IMR-90 (cell line): Measurements from ENCODE around the gene COG7. TPM values are rescaled to one million over a fixed set of nuclear protein-coding genes. Genes with fewer than 3 reads are reported as not detected.
A peak's percentile ranks its signal among the peaks of the same experiment; 100 is the strongest.

Experiments
- ATAC-seq: fragments of 200-7000 bp; cut with Tn5 transposase; 2 replicates; pipeline ENCODE4 v1.9.1; 2020; ENCODE audit warnings: low read depth, mild to moderate bottlenecking, moderate library complexity
- BruUV-seq: library from RNA; stranded (reverse); fragments of 400-500 nt; replicated peaks from 2 replicates; lab custom pipeline; 2021; lab: Mats Ljungman, UMichigan
- CTCF ChIA-PET: fragments of 300-600 bp; formaldehyde crosslinking; extraction: SDS; loops from one replicate; lab custom pipeline; 2021; ENCODE audit warnings: antibody characterized with exemption; lab: Yijun Ruan, JAX
- POLR2A ChIA-PET: fragments of 300-600 bp; sonication (Branson Sonifier 250); formaldehyde crosslinking; loops from one replicate; lab custom pipeline; 2022; ENCODE audit warnings: antibody characterized with exemption; ENCODE audit not compliant: unreplicated experiment; lab: Charles Lee
- DNase-seq: peaks from one replicate; pipeline ENCODE4 v3.0.0; 2013
- H2AFZ ChIP-seq: replicated peaks from 2 replicates; pipeline ENCODE3; 2013; ENCODE audit warnings: low read length, mild to moderate bottlenecking; ENCODE audit not compliant: poor library complexity
- H2AK5ac ChIP-seq: 2 replicates; pipeline ENCODE4 v1.6.1; 2013; ENCODE audit warnings: low read depth, low read length, inconsistent platforms
- H2AK9ac ChIP-seq: replicated peaks from 2 replicates; pipeline ENCODE3; 2013; ENCODE audit warnings: mild to moderate bottlenecking, low read depth, low read length, moderate library complexity; ENCODE audit not compliant: poor library complexity
- H2BK120ac ChIP-seq: 2 replicates; pipeline ENCODE4 v1.6.1; 2013; ENCODE audit warnings: low read depth, low read length, inconsistent platforms
- H2BK15ac ChIP-seq: 3 replicates; pipeline ENCODE4 v1.6.1; 2013; ENCODE audit warnings: low read depth, low read length, inconsistent platforms
- H2BK20ac ChIP-seq: 2 replicates; pipeline ENCODE4 v1.6.1; 2013; ENCODE audit warnings: low read depth, mild to moderate bottlenecking, inconsistent platforms, low read length, moderate library complexity
- H2BK5ac ChIP-seq: 2 replicates; pipeline ENCODE4 v1.6.1; 2013; ENCODE audit warnings: mild to moderate bottlenecking, low read depth, low read length, inconsistent platforms; ENCODE audit not compliant: poor library complexity, severe bottlenecking
- H3K14ac ChIP-seq: replicated peaks from 2 replicates; pipeline ENCODE4 v1.6.1; 2013; ENCODE audit warnings: low read depth, low read length, inconsistent platforms
- H3K18ac ChIP-seq: 2 replicates; pipeline ENCODE4 v1.6.1; 2013; ENCODE audit warnings: low read depth, low read length, control low read depth
- H3K23ac ChIP-seq: 2 replicates; pipeline ENCODE4 v1.6.1; 2013; ENCODE audit warnings: low read depth, low read length, inconsistent platforms
- H3K27ac ChIP-seq: 2 replicates; pipeline ENCODE4 v1.5.1; 2013; ENCODE audit warnings: mild to moderate bottlenecking, control low read depth, low read length; ENCODE audit not compliant: insufficient read depth
- H3K27me3 ChIP-seq: 2 replicates; pipeline ENCODE4 v1.6.1; 2013; ENCODE audit warnings: low read length; ENCODE audit not compliant: control insufficient read depth, insufficient read depth
- H3K36me3 ChIP-seq: 2 replicates; pipeline ENCODE4 v1.6.1; 2013; ENCODE audit warnings: low read length, mixed read lengths; ENCODE audit not compliant: control insufficient read depth, insufficient read depth
- H3K4ac ChIP-seq: 2 replicates; pipeline ENCODE4 v1.6.1; 2013; ENCODE audit warnings: low read depth, low read length, inconsistent platforms
- H3K4me1 ChIP-seq: 2 replicates; pipeline ENCODE4 v1.6.1; 2013; ENCODE audit warnings: low read length, mixed read lengths; ENCODE audit not compliant: control insufficient read depth, insufficient read depth
- H3K4me2 ChIP-seq: 2 replicates; pipeline ENCODE4 v1.6.1; 2013; ENCODE audit warnings: low read depth, mild to moderate bottlenecking, control low read depth, low read length, moderate library complexity
- H3K4me3 ChIP-seq: 2 replicates; pipeline ENCODE4 v1.5.1; 2013; ENCODE audit warnings: low read depth, mild to moderate bottlenecking, control low read depth, low read length, moderate library complexity; ENCODE audit not compliant: insufficient read depth
- H3K56ac ChIP-seq: 2 replicates; pipeline ENCODE4 v1.6.1; 2013; ENCODE audit warnings: low read length, inconsistent platforms; ENCODE audit not compliant: insufficient read depth; ENCODE audit errors: extremely low read depth
- H3K79me1 ChIP-seq, 2 experiments: 2 replicates each; pipeline ENCODE4 v1.6.1; 2013; ENCODE audit warnings: low read length in 2 of 2, inconsistent platforms in 1 of 2, low read depth in 1 of 2
- H3K9ac ChIP-seq: 2 replicates; pipeline ENCODE4 v1.6.1; 2013; ENCODE audit warnings: low read depth, low read length, control low read depth
- H3K9me1 ChIP-seq: 2 replicates; pipeline ENCODE4 v1.6.1; 2013; ENCODE audit warnings: low read length, inconsistent platforms; ENCODE audit not compliant: insufficient read depth
- H3K9me3 ChIP-seq: 2 replicates; pipeline ENCODE4 v1.6.1; 2013; ENCODE audit warnings: low read length; ENCODE audit not compliant: control insufficient read depth, insufficient read depth
- H4K20me1 ChIP-seq: 2 replicates; pipeline ENCODE4 v1.6.1; 2013; ENCODE audit warnings: low read length, inconsistent platforms; ENCODE audit not compliant: insufficient read depth
- H4K5ac ChIP-seq: 2 replicates; pipeline ENCODE4 v1.6.1; 2013; ENCODE audit warnings: mild to moderate bottlenecking, low read depth, low read length, control low read depth
- H4K8ac ChIP-seq, 2 experiments: 2 replicates each; pipeline ENCODE4 v1.6.1; 2013; ENCODE audit warnings: low read depth in 2 of 2, low read length in 2 of 2, control low read depth in 1 of 2, inconsistent platforms in 1 of 2
- H4K91ac ChIP-seq: 2 replicates; pipeline ENCODE4 v1.6.1; 2013; ENCODE audit warnings: low read depth, low read length, inconsistent platforms; ENCODE audit not compliant: insufficient read depth
- BHLHE40 ChIP-seq: fragments of 150-350 bp; IDR thresholded peaks from 2 replicates; pipeline ENCODE4 v1.6.1; 2016; ENCODE audit warnings: mild to moderate bottlenecking, low read depth, low read length
- CEBPB ChIP-seq: IDR thresholded peaks from 2 replicates; pipeline ENCODE4 v1.6.1; 2012; ENCODE audit warnings: low read depth, low read length, improper control_type of control experiment
- CHD1 ChIP-seq: IDR thresholded peaks from 2 replicates; pipeline ENCODE4 v1.6.1; 2012; ENCODE audit warnings: low read depth, low read length, improper control_type of control experiment
- CTCF ChIP-seq: conservative IDR thresholded peaks from 2 replicates; pipeline ENCODE4 v1.5.1; 2012; ENCODE audit warnings: mild to moderate bottlenecking, low read depth, low read length, improper control_type of control experiment
- ELK1 ChIP-seq: fragments of 150-350 bp; IDR thresholded peaks from 2 replicates; pipeline ENCODE4 v1.6.1; 2016; ENCODE audit warnings: low read depth, mild to moderate bottlenecking, low read length, moderate library complexity, borderline replicate concordance
- MAZ ChIP-seq: IDR thresholded peaks from 2 replicates; pipeline ENCODE4 v1.6.1; 2012; ENCODE audit warnings: low read depth, mild to moderate bottlenecking, low read length, improper control_type of control experiment, moderate library complexity, borderline replicate concordance
- MXI1 ChIP-seq: IDR thresholded peaks from 2 replicates; pipeline ENCODE4 v1.6.1; 2012; ENCODE audit warnings: low read depth, mild to moderate bottlenecking, low read length, moderate library complexity, borderline replicate concordance
- NFE2L2 ChIP-seq: fragments of 150-350 bp; IDR thresholded peaks from 2 replicates; pipeline ENCODE4 v1.6.1; 2016; ENCODE audit warnings: low read depth, mild to moderate bottlenecking, low read length
- POLR2A ChIP-seq: IDR thresholded peaks from 2 replicates; pipeline ENCODE4 v1.6.1; 2012; ENCODE audit warnings: mild to moderate bottlenecking, low read depth, low read length
- RAD21 ChIP-seq: IDR thresholded peaks from 2 replicates; pipeline ENCODE4 v1.6.1; 2012; ENCODE audit warnings: low read length, improper control_type of control experiment
- RCOR1 ChIP-seq: IDR thresholded peaks from 2 replicates; pipeline ENCODE4 v1.6.1; 2012; ENCODE audit warnings: mild to moderate bottlenecking, low read length, improper control_type of control experiment; ENCODE audit not compliant: insufficient replicate concordance
- USF2 ChIP-seq: fragments of 150-350 bp; IDR thresholded peaks from 2 replicates; pipeline ENCODE4 v1.6.1; 2017; ENCODE audit warnings: mild to moderate bottlenecking, antibody characterized with exemption, low read length, low read depth
- WGBS, 2 experiments: methylation state at CpG; one replicate each; pipeline versions ENCODE4 v1.1.5 to v1.1.7; 2013; ENCODE audit warnings: missing lambda C conversion rate in 2 of 2; ENCODE audit not compliant: insufficient read length in 1 of 2; ENCODE audit errors: extremely low coverage in 2 of 2; 5-methylcytosine and 5-hydroxymethylcytosine counted together
- dilution Hi-C: fragments of 300-500 bp; cut with HindIII; formaldehyde crosslinking; loops from one replicate; pipeline ENCODE4 v1.14.3; 2018; ENCODE audit warnings: low sequenced_read_pairs; ENCODE audit not compliant: unreplicated experiment
- in situ Hi-C: fragments of 300-500 bp; cut with MboI; formaldehyde crosslinking; loops from 3 replicates; pipeline ENCODE4 v1.14.3; 2019; ENCODE audit warnings: low sequenced_read_pairs, inconsistent platforms, mixed read lengths
- intact Hi-C: fragments of 100-400 bp; cut with micrococcal nuclease; formaldehyde crosslinking; loops from 2 replicates; pipeline ENCODE4 v1.10.0; 2022
- polyA plus RNA-seq, 3 experiments: library from polyadenylated mRNA; depleted of rRNA; stranded (reverse); fragments of >200 nt; gene quantifications; 2 replicates each; pipeline ENCODE4 v1.2.3, GENCODE V29; 2012; ENCODE audit warnings: low replicate concordance in 1 of 3
- total RNA-seq: library from RNA; depleted of rRNA; stranded (reverse); fragments of >200 nt; gene quantifications from 2 replicates; pipeline ENCODE4 v1.2.3, GENCODE V29; 2012

COG7 gene
- total and polyA plus RNA-seq, 2 of the 4 experiments (the other 2 are of a cell fraction), result 28.5 to 43.7 TPM

- TF ChIP-seq ELK1 (no peak), BHLHE40 (peak; percentile 87)
Measured at GRCh38 chr16:23423496-23424049, 29.4 kb downstream of the COG7 start (continued).

- intact Hi-C loops, result no loop called here
- ATAC-seq (peak; percentile 59), DNase-seq (peak; percentile 47)
- BruUV-seq, result no TSS peak
- Histone ChIP-seq H2BK120ac (peak overlapping the region; percentile 75), H2AK9ac (no peak overlapping the region), H3K27me3 (no peaks in the 10 kb centered on the region), H4K8ac (peak overlapping the region; percentile 64 to 74; a peak in 3 of 4 replicates), H4K5ac (peak overlapping the region; percentile 93; the same call in 1 of the 2 replicates), H2BK15ac (peak overlapping the region; percentile 30; the same call in 1 of the 3 replicates), H3K9ac (peak overlapping the region; percentile 65), H3K23ac (no peak overlapping the region), H4K20me1 (peaks cover 3% of the 10 kb centered on the region; the same call in 1 of the 2 replicates), H3K36me3 (peaks cover 24% of the 10 kb centered on the region), H4K91ac (no peak overlapping the region), H3K9me3 (no peaks in the 10 kb centered on the region), H2AFZ (no peak overlapping the region), H3K18ac (peak overlapping the region; percentile 93; the same call in 1 of the 2 replicates), H3K27ac (peak overlapping the region; percentile 90; the same call in 1 of the 2 replicates), H2BK5ac (peak overlapping the region; percentile 68), H2BK20ac (peak overlapping the region; percentile 8; the same call in 1 of the 2 replicates), H3K79me1 (peaks cover 3 to 6% of the 10 kb centered on the region in 2 experiments; a peak in 2 of 4 replicates), H3K9me1 (peaks cover 12% of the 10 kb centered on the region), H3K4ac (peak overlapping the region; percentile 47; the same call in 1 of the 2 replicates), H3K4me2 (peak overlapping the region; percentile 43; the same call in 1 of the 2 replicates), H3K4me1 (peaks cover 24% of the 10 kb centered on the region), H3K14ac (no peak overlapping the region), H2AK5ac (no peak overlapping the region), H3K56ac (no peak overlapping the region), H3K4me3 (no peak overlapping the region)
- in situ Hi-C loops, result no loop called here
- 60% methylated on average over 1 of the region's 5 CpGs; no CpG with 5 or more reads in 1 of the 2 experiments for WGBS, 2 experiments
- dilution Hi-C loops, result no loop called here
- CTCF ChIA-PET, result interaction anchor here (0.6 to 0.8 kb wide), 2 partner anchors 14 to 1246 kb away, joined by 3 read pairs; no protein-coding TSS in a partner anchor
- POLR2A ChIA-PET, result interaction anchor here (0.5 to 0.6 kb wide), 2 partner anchors 210 to 1759 kb away, joined by 3 to 6 read pairs; no protein-coding TSS in a partner anchor
- TF ChIP-seq POLR2A, result no peak
- TF ChIP-seq CTCF, result no peak
- no peak for TF ChIP-seq NFE2L2
- no peak for TF ChIP-seq USF2
- TF ChIP-seq MAZ, result no peak
- no peak for TF ChIP-seq BHLHE40
- no peak for TF ChIP-seq CEBPB
- TF ChIP-seq RAD21, result no peak
- no peak for TF ChIP-seq RCOR1
- TF ChIP-seq CHD1, result no peak
- no peak for TF ChIP-seq MXI1
Measured at GRCh38 chr16:23420011-23420410, 33.0 kb downstream of the COG7 start.
